Dendritic cell treated with granulocyte-macrophage colony-stimulating factor and Interleukin-4, amounts not matched to agents 40 ng/mL and 50 ng/mL, for 4 days (primary cell): ENCODE data around the gene ASTN2.
"Not testable (repeated sequence)": the region's sequence is repeated elsewhere in the genome, so short reads cannot be mapped to it uniquely, and the experiment has no call there.

ENCODE experiments used
- H3K27ac Mint-ChIP-seq: one replicate; pipeline ENCODE4 v1.8.0; 2022; ENCODE audit warnings: mild to moderate bottlenecking, mixed read lengths
- H3K27me3 Mint-ChIP-seq: one replicate; pipeline ENCODE4 v1.8.0; 2022; ENCODE audit warnings: mild to moderate bottlenecking, mixed read lengths
- H3K36me3 Mint-ChIP-seq: one replicate; pipeline ENCODE4 v1.8.0; 2022; ENCODE audit warnings: low read depth, mixed read lengths
- H3K4me1 Mint-ChIP-seq: one replicate; pipeline ENCODE4 v1.8.0; 2022; ENCODE audit warnings: low read depth, mixed read lengths
- H3K4me3 Mint-ChIP-seq: one replicate; pipeline ENCODE4 v1.8.0; 2022; ENCODE audit warnings: mild to moderate bottlenecking, moderate library complexity, mixed read lengths
- H3K9me3 Mint-ChIP-seq: one replicate; pipeline ENCODE4 v1.8.0; 2022; ENCODE audit warnings: mixed read lengths
- intact Hi-C: fragments of 100-400 bp; cut with micrococcal nuclease; formaldehyde crosslinking; loops from one replicate; pipeline ENCODE4 v1.15.0; 2022

ASTN2 gene

GRCh38 chr9:116935149-116935897 is 479.5 kb downstream of the ASTN2 start:
- peaks cover 8% of the 10 kb centered on the region for H3K9me3 Mint-ChIP-seq
- H3K36me3 Mint-ChIP-seq = no peaks in the 10 kb centered on the region
- H3K4me3 Mint-ChIP-seq = no peak overlapping the region
- H3K27ac Mint-ChIP-seq = no peak overlapping the region
- intact Hi-C loops = no loop called here
- H3K4me1 Mint-ChIP-seq = peaks cover 28% of the 10 kb centered on the region
- H3K27me3 Mint-ChIP-seq = no peaks in the 10 kb centered on the region

GRCh38 chr9:116934131-116934530 is 480.7 kb downstream of the ASTN2 start:
- Mint-ChIP-seq H3K4me3 (no peak overlapping the region), H3K36me3 (no peaks in the 10 kb centered on the region), H3K27me3 (no peaks in the 10 kb centered on the region), H3K27ac (no peak overlapping the region), H3K4me1 (peaks cover 28% of the 10 kb centered on the region), H3K9me3 (peaks cover 8% of the 10 kb centered on the region)
- intact Hi-C loops = no loop called here

GRCh38 chr9:116933251-116933650 is 481.6 kb downstream of the ASTN2 start:
- Mint-ChIP-seq H3K27me3 (no peaks in the 10 kb centered on the region), H3K4me1 (peaks cover 32% of the 10 kb centered on the region), H3K9me3 (peaks cover 8% of the 10 kb centered on the region), H3K27ac (no peak overlapping the region), H3K4me3 (no peak overlapping the region), H3K36me3 (no peaks in the 10 kb centered on the region)
- intact Hi-C loops = no loop called here

DNA sequence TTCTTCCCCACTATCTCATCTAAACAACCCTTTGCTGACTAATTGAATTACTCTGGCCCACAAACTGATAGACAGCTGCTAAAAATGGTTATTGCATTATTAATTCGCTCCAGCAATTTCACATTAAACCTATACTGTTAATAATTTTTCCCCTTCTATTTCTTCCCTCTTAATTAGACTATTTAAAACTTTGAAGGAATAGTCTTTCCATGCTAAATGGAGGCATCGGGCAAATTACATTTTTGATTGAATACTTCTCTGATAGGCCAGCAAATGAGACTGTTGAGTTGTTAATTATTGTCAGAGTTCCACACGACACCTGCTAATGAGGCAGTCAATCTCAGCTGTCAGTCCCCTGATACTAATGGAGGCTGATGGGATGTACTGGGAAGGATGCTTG is 485.2 kb downstream of the ASTN2 start:
- H3K27ac Mint-ChIP-seq = no peak overlapping the region
- no peaks in the 10 kb centered on the region for H3K9me3 Mint-ChIP-seq
- no peak overlapping the region for H3K4me3 Mint-ChIP-seq
- intact Hi-C loops = loop anchor here (5.0 kb wide), 1 partner anchor 58 kb away; no protein-coding TSS in a partner anchor
- H3K36me3 Mint-ChIP-seq = no peaks in the 10 kb centered on the region
- peaks cover 1% of the 10 kb centered on the region for H3K27me3 Mint-ChIP-seq
- H3K4me1 Mint-ChIP-seq = peaks cover 26% of the 10 kb centered on the region

- Mint-ChIP-seq H3K9me3 (no peaks in the 10 kb centered on the region), H3K4me1 (peaks cover 26% of the 10 kb centered on the region), H3K27ac (no peak overlapping the region), H3K27me3 (peaks cover 1% of the 10 kb centered on the region), H3K36me3 (no peaks in the 10 kb centered on the region), H3K4me3 (no peak overlapping the region)
- intact Hi-C loops = loop anchor here (5.0 kb wide), 1 partner anchor 58 kb away; no protein-coding TSS in a partner anchor
Observed at GRCh38 chr9:116928884-116929283, 486.0 kb downstream of the ASTN2 start.

DNA sequence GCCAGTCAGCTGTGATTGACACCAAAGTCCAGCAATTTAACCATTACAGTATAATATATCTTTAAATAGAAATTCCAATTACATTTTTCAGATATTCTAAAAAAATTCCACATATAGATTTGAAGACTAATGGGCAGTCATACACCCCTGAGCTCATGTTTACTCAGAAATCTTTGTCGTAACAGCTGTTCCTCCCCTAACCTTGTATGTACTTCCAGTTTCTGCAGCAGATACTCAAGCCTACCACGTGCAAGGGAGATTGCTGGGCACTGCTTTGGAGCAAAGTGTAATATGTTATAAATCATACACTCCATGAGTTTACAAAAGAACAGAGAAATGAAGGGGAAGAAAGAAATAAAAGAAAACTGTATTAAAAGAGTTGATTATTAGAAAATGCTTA is 486.6 kb downstream of the ASTN2 start:
- no peaks in the 10 kb centered on the region for H3K9me3 Mint-ChIP-seq
- H3K36me3 Mint-ChIP-seq = no peaks in the 10 kb centered on the region
- peaks cover 1% of the 10 kb centered on the region for H3K27me3 Mint-ChIP-seq
- no peak overlapping the region for H3K27ac Mint-ChIP-seq
- intact Hi-C loops = loop anchor here (5.0 kb wide), 1 partner anchor 59 kb away; no protein-coding TSS in a partner anchor
- no peak overlapping the region for H3K4me3 Mint-ChIP-seq
- peaks cover 24% of the 10 kb centered on the region for H3K4me1 Mint-ChIP-seq

DNA sequence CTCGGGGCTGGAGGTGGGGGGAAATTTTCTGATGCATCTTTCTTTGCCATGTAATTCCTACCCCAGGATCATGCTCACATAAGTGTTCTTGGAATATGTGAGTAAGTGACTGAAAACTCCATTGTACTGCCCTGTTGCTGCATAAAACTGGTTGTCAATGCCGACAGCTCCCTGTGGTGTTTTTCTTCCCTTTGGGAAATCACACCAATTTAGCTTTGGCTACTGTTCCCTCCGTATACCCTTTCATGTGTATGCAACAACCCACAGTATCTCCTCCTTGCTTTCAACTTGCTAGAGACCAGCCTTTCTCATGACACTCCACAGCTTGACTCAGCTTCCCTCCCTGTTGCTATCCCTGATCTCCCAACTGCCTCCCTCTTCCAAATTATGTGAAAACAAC is 487.1 kb downstream of the ASTN2 start:
- intact Hi-C loops = loop anchor here (5.0 kb wide), 1 partner anchor 60 kb away; no protein-coding TSS in a partner anchor
- H3K27me3 Mint-ChIP-seq = peaks cover 1% of the 10 kb centered on the region
- H3K4me3 Mint-ChIP-seq = no peak overlapping the region
- H3K4me1 Mint-ChIP-seq = peaks cover 22% of the 10 kb centered on the region
- H3K27ac Mint-ChIP-seq = no peak overlapping the region
- no peaks in the 10 kb centered on the region for H3K9me3 Mint-ChIP-seq
- no peaks in the 10 kb centered on the region for H3K36me3 Mint-ChIP-seq

- H3K9me3 Mint-ChIP-seq = no peaks in the 10 kb centered on the region
- H3K36me3 Mint-ChIP-seq = no peaks in the 10 kb centered on the region
- H3K4me1 Mint-ChIP-seq = peaks cover 9% of the 10 kb centered on the region
- peaks cover 1% of the 10 kb centered on the region for H3K27me3 Mint-ChIP-seq
- no peak overlapping the region for H3K27ac Mint-ChIP-seq
- H3K4me3 Mint-ChIP-seq = no peak overlapping the region
- intact Hi-C loops = loop anchor here (5.0 kb wide), 1 partner anchor 62 kb away; no protein-coding TSS in a partner anchor
Observed at GRCh38 chr9:116925121-116925520, 489.7 kb downstream of the ASTN2 start.

DNA sequence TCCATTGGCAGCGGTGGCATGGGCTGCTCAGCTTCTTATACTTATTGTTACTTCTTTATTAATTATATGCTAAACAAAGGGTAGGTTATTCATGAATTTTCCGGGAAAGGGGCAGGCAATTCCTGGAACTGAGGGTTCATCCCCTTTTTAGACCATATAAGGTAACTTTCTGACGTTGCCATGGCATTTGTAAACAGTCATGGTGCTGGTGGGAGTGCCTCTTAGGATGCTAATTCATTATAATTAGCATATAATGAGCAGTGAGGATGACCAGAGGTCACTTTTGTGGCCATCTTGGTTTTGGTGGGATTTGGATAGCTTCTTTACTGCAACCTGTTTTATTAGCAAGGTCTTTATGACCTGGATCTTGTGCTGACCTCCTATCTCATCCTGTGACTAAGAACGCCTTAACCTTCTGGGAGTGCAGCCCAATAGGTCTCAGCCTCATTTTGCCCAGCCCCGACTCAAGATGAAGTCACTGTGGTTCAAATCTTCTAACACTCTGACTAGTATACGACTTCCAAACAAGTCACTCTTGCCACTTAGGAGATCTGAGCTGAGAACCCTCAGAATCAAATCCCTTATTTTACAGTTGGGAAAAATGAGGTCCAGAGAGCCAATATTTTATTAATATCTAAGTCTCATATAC is 490.3 kb downstream of the ASTN2 start:
- Mint-ChIP-seq H3K27me3 (peaks cover 1% of the 10 kb centered on the region), H3K9me3 (no peaks in the 10 kb centered on the region), H3K36me3 (no peaks in the 10 kb centered on the region), H3K4me3 (no peak overlapping the region), H3K27ac (no peak overlapping the region), H3K4me1 (peaks cover 9% of the 10 kb centered on the region)
- intact Hi-C loops = loop anchor here (5.0 kb wide), 1 partner anchor 63 kb away; no protein-coding TSS in a partner anchor

GRCh38 chr9:116917895-116918508 is 496.9 kb downstream of the ASTN2 start:
- H3K36me3 Mint-ChIP-seq, intact Hi-C loops, H3K27me3 Mint-ChIP-seq, H3K4me1 Mint-ChIP-seq, H3K4me3 Mint-ChIP-seq, H3K27ac Mint-ChIP-seq, H3K9me3 Mint-ChIP-seq: not testable (repeated sequence)

- intact Hi-C loops = no loop called here
- no peaks in the 10 kb centered on the region for H3K9me3 Mint-ChIP-seq
- no peaks in the 10 kb centered on the region for H3K36me3 Mint-ChIP-seq
- peaks cover 6% of the 10 kb centered on the region for H3K27me3 Mint-ChIP-seq
- H3K27ac Mint-ChIP-seq = no peak overlapping the region
- no peaks in the 10 kb centered on the region for H3K4me1 Mint-ChIP-seq
- no peak overlapping the region for H3K4me3 Mint-ChIP-seq
Observed at GRCh38 chr9:116913536-116913935, 501.3 kb downstream of the ASTN2 start.

DNA sequence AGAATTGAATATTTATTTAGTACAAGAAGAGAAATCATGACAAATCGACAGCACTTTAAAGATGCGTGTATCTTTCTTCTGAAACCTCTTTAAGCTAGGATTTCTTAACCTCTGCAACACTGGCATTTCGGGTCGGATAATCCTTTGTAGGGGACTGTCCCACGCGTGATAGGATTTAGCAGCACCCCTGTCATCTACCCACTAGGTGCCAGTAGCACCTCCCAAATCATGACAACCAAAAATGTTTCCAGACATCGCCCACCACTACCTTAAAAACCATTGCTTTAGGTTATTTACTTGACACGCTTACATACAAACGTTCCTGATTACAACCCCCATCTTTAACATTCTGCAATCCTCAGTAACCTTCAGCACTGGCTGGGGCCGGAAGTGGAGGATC is 504.7 kb downstream of the ASTN2 start:
- intact Hi-C loops = no loop called here

DNA sequence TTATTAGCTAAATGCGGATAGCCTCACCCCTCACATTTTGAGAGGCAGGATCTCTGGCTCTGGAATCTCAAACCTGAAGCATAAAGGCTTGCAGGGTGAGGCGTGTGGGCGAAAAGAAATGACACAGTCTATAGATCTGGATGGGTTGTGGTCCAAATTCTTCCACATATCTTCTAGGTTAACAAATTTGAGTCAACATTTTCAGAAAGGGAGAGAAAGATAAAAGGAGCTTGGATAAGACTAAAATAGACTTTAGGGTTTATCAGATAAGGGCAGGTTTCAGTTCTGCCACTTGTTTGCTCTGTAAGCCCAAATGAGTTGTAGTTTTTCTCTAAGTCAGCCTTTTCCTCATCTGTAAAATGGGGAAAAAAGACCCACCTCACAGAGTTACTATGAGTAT is 506.9 kb downstream of the ASTN2 start:
- Mint-ChIP-seq H3K27ac (no peak overlapping the region), H3K4me3 (no peak overlapping the region), H3K27me3 (peaks cover 6% of the 10 kb centered on the region), H3K36me3 (no peaks in the 10 kb centered on the region), H3K9me3 (no peaks in the 10 kb centered on the region), H3K4me1 (no peaks in the 10 kb centered on the region)
- intact Hi-C loops = no loop called here

More for the DNA sequence above, 504.7 kb downstream of the ASTN2 start:
- H3K36me3 Mint-ChIP-seq = no peaks in the 10 kb centered on the region
- H3K27me3 Mint-ChIP-seq = peaks cover 6% of the 10 kb centered on the region
- H3K9me3 Mint-ChIP-seq = no peaks in the 10 kb centered on the region
- no peak overlapping the region for H3K27ac Mint-ChIP-seq
- no peaks in the 10 kb centered on the region for H3K4me1 Mint-ChIP-seq
- H3K4me3 Mint-ChIP-seq = no peak overlapping the region

DNA sequence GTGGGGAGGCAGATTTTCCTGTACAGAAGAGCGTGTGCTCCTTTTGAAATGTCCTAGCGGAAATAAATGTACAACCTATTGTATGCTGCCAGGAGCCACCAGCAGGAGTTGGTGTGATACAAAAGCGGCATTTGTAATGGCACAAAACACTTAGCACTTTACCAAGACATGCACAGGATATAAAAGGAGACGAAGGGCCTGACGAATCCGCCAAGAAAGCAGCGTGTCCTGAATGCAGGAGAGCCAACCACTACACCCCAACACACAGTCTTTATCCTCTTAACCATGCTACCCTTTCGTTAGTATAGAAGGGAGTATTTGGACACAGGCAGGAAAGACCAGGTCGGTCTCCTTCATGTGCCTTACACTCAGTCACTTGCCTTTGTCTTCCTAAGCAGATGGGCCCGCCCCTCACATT is 509.7 kb downstream of the ASTN2 start:
- H3K4me3 Mint-ChIP-seq = no peak overlapping the region
- no peak overlapping the region for H3K27ac Mint-ChIP-seq
- peaks cover 3% of the 10 kb centered on the region for H3K27me3 Mint-ChIP-seq
- H3K9me3 Mint-ChIP-seq = peaks cover 8% of the 10 kb centered on the region
- intact Hi-C loops = no loop called here
- no peaks in the 10 kb centered on the region for H3K4me1 Mint-ChIP-seq
- H3K36me3 Mint-ChIP-seq = no peaks in the 10 kb centered on the region
